ENCODE measurements around the gene WRNIP1.

The WRNIP1 gene

DNA sequence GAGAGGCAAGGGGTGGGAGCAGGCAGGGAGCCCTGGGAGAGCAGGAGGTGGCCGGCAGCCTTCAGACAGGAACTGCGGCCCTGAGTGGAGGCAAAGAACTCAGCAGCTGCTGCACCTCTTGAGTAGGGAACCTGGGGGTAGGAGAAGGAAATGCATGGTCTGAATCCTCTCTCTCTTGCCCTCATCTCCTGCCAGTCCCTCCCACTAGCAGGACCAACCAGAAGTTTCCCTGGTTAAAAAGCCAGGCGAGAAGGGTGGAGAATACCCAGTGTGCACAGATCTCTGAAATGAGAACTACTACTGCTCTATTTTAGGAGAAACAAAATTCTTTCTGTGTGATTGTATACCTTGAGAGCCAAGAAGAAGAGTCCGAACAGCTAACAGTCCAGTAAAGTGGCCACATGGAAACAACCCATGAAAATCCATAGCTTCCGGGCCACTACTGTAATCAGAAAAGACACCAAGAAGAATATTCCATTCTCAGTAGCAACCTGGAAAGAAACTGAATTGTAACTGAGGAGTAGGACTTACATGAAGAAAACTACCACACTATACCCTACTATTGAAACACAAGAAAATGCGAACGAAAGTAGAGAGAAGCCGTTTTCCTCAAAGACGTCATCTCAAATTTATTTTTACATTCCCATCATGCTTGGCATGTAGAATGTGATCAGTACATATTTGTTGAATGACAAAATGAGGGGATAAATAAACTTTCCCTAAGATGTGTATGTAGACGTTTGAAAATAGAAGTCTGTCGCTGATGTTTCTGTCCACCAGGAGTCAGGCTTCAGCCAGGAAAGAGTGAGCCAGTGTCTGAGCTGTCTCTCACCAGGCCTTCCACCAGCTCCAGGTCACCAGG, 25.6 kb downstream of the WRNIP1 start:
- Histone ChIP-seq H3F3A (ENCODE audit: low read depth) (no peaks in the 10 kb centered on the region), H3K4me2 (ENCODE audit: low read depth, low read length, poor library complexity, severe bottlenecking) (no peak overlapping the region), H3K79me2 (ENCODE audit: insufficient read depth, low read length) (peaks cover 19% of the 10 kb centered on the region; the same call in 1 of the 2 replicates), H3K9ac (ENCODE audit: low read depth, low read length, poor library complexity, severe bottlenecking) (peak overlapping the region; percentile 63), H3K4me1 (ENCODE audit: insufficient read depth, low read length, poor library complexity, severe bottlenecking) (peaks cover 14% of the 10 kb centered on the region), H2AFZ (ENCODE audit: low read length) (no peak overlapping the region), H3K27me3 (ENCODE audit: insufficient read depth, low read length, poor library complexity, severe bottlenecking) (no peaks in the 10 kb centered on the region), H3K36me3 (ENCODE audit: insufficient read depth, low read length) (peaks cover 18% of the 10 kb centered on the region; the same call in 1 of the 2 replicates), H3K9me3 (ENCODE audit: insufficient read depth, low read depth, low read length) (no peaks in the 10 kb centered on the region), H3K9me2 (replicated peaks; ENCODE audit: low read depth, low read length) (no peaks in the 10 kb centered on the region), H3K4me3 (ENCODE audit: low read length, poor library complexity, severe bottlenecking) (no peak overlapping the region), H4K20me1 (ENCODE audit: insufficient read depth, low read length, poor library complexity, severe bottlenecking) (no peaks in the 10 kb centered on the region)
- TF ChIP-seq EZH2phosphoT487 (IDR thresholded peaks at IDR 0.05; ENCODE audit: borderline replicate concordance) (no peak), CTCF (conservative IDR thresholded peaks at IDR 0.05; ENCODE audit: low read length) (peak; percentile 92)

GRCh38 chr6:2791450-2791974, 26.3 kb downstream of the WRNIP1 start:
- H3K27me3 ChIP-seq (ENCODE audit: insufficient read depth, low read length, poor library complexity, severe bottlenecking) = no peaks in the 10 kb centered on the region
- H3K4me2 ChIP-seq (ENCODE audit: low read depth, low read length, poor library complexity, severe bottlenecking) = no peak overlapping the region
- peaks cover 14% of the 10 kb centered on the region for H3K4me1 ChIP-seq (ENCODE audit: insufficient read depth, low read length, poor library complexity, severe bottlenecking)
- TF ChIP-seq EZH2phosphoT487 (IDR thresholded peaks at IDR 0.05; ENCODE audit: borderline replicate concordance) (no peak), CTCF (conservative IDR thresholded peaks at IDR 0.05; ENCODE audit: low read length) (no peak)
- H3K36me3 ChIP-seq (ENCODE audit: insufficient read depth, low read length) = peaks cover 11% of the 10 kb centered on the region; the same call in 1 of the 2 replicates
- H2AFZ ChIP-seq (ENCODE audit: low read length) = no peak overlapping the region
- H3F3A ChIP-seq (ENCODE audit: low read depth) = no peaks in the 10 kb centered on the region
- no peak overlapping the region for H3K4me3 ChIP-seq (ENCODE audit: low read length, poor library complexity, severe bottlenecking)
- peaks cover 12% of the 10 kb centered on the region; the same call in 1 of the 2 replicates for H3K79me2 ChIP-seq (ENCODE audit: insufficient read depth, low read length)
- no peaks in the 10 kb centered on the region for H3K9me2 ChIP-seq (replicated peaks; ENCODE audit: low read depth, low read length)
- peak overlapping the region; percentile 63 for H3K9ac ChIP-seq (ENCODE audit: low read depth, low read length, poor library complexity, severe bottlenecking)
- no peaks in the 10 kb centered on the region for H4K20me1 ChIP-seq (ENCODE audit: insufficient read depth, low read length, poor library complexity, severe bottlenecking)
- no peaks in the 10 kb centered on the region for H3K9me3 ChIP-seq (ENCODE audit: insufficient read depth, low read depth, low read length)

DNA sequence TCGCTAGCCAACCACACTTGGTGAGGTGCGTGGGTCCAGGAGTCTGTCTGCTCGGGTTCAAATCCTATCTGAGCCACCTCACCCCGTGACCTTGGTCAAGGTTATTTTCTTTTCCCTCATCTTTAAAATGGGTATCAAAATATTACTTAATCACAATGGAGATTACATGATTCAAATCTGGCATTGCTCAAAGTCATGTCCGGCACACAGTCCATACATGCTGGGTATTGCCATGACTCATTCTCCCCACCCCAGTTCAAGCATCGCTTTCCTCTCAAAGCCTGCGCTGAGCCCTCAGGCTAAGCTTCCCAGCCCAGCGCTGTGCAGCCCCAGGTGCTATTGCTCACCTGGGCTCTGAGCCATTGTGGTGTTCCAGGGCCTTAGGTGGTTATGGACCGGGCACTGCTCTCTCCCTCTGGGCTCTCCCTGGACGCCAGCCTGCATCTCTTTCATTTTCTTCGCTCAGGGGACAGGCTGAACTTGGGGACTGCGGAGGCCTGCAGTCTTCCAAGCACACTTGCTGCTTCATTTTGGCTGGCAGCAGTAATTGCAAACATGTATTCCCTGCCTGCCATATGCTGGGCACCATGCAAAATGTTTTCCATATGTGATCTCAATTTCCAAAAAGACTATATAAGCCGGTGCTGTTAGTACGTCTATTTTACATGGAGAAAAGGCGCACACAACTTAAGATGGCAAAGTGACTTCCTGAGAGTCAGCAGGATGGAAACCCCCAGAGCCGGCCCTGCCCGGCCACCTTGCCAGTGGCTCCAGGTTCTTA, 27.3 kb downstream of the WRNIP1 start:
- no peak overlapping the region for H3K4me3 ChIP-seq (ENCODE audit: low read length, poor library complexity, severe bottlenecking)
- no peaks in the 10 kb centered on the region for H3K9me3 ChIP-seq (ENCODE audit: insufficient read depth, low read depth, low read length)
- H3K4me1 ChIP-seq (ENCODE audit: insufficient read depth, low read length, poor library complexity, severe bottlenecking) = peaks cover 24% of the 10 kb centered on the region
- H2AFZ ChIP-seq (ENCODE audit: low read length) = no peak overlapping the region
- TF ChIP-seq CTCF (conservative IDR thresholded peaks at IDR 0.05; ENCODE audit: low read length) (no peak), EZH2phosphoT487 (IDR thresholded peaks at IDR 0.05; ENCODE audit: borderline replicate concordance) (no peak)
- no peaks in the 10 kb centered on the region for H3F3A ChIP-seq (ENCODE audit: low read depth)
- H3K27me3 ChIP-seq (ENCODE audit: insufficient read depth, low read length, poor library complexity, severe bottlenecking) = no peaks in the 10 kb centered on the region
- no peaks in the 10 kb centered on the region for H3K9me2 ChIP-seq (replicated peaks; ENCODE audit: low read depth, low read length)
- no peaks in the 10 kb centered on the region for H4K20me1 ChIP-seq (ENCODE audit: insufficient read depth, low read length, poor library complexity, severe bottlenecking)
- H3K36me3 ChIP-seq (ENCODE audit: insufficient read depth, low read length) = peaks cover 9% of the 10 kb centered on the region; the same call in 1 of the 2 replicates
- no peak overlapping the region for H3K4me2 ChIP-seq (ENCODE audit: low read depth, low read length, poor library complexity, severe bottlenecking)
- peaks cover 5% of the 10 kb centered on the region; the same call in 1 of the 2 replicates for H3K79me2 ChIP-seq (ENCODE audit: insufficient read depth, low read length)
- H3K9ac ChIP-seq (ENCODE audit: low read depth, low read length, poor library complexity, severe bottlenecking) = no peak overlapping the region
